DMS 273 (cell line): ENCODE measurements around the gene KRT25.

Source experiments
- DNase-seq: peaks from one replicate; lab custom pipeline; 2025; ENCODE audit not compliant: unreplicated experiment; lab: John Stamatoyannopoulos, UW

The KRT25 gene

GRCh38 chr17:40755231-40755630 is at the start of gene KRT25:
Gene KRT25 (minus strand): TSS chr17:40755331. CDS start chr17:40755271, 60 bp downstream.
- no peak for DNase-seq

- DNase-seq: peak; percentile 91
Observed at GRCh38 chr17:40803617-40804082, 48.5 kb upstream of the KRT25 start.

GRCh38 chr17:40801157-40801556 is 46.0 kb upstream of the KRT25 start:
- no peak for DNase-seq

GRCh38 chr17:40800381-40800780 is 45.2 kb upstream of the KRT25 start:
- no peak for DNase-seq

- DNase-seq: no peak
Observed at GRCh38 chr17:40799859-40800258, 44.7 kb upstream of the KRT25 start, which contains the start of gene KRT28. Gene KRT28 (minus strand): TSS chr17:40799959. CDS start chr17:40799893, 66 bp downstream.

GRCh38 chr17:40796846-40797245 is 41.7 kb upstream of the KRT25 start:
- no peak for DNase-seq

GRCh38 chr17:40795019-40795667 is 40.0 kb upstream of the KRT25 start:
- DNase-seq: no peak

GRCh38 chr17:40794466-40794865 is 39.3 kb upstream of the KRT25 start:
- DNase-seq: no peak

GRCh38 chr17:40793832-40794231 is 38.7 kb upstream of the KRT25 start:
- no peak for DNase-seq

GRCh38 chr17:40791787-40792436 is 36.8 kb upstream of the KRT25 start:
- no peak for DNase-seq

- no peak for DNase-seq
Observed at GRCh38 chr17:40791111-40791510, 36.0 kb upstream of the KRT25 start.

- DNase-seq: no peak
Observed at GRCh38 chr17:40782450-40782849, 27.3 kb upstream of the KRT25 start, which contains the start of gene KRT27. Gene KRT27 (minus strand): TSS chr17:40782550. CDS start chr17:40782493, 57 bp downstream.

- DNase-seq: no peak
Observed at GRCh38 chr17:40779181-40779909, 24.2 kb upstream of the KRT25 start.

GRCh38 chr17:40778461-40778860 is 23.3 kb upstream of the KRT25 start:
- no peak for DNase-seq

GRCh38 chr17:40777971-40778370 is 22.8 kb upstream of the KRT25 start:
- DNase-seq: no peak

- no peak for DNase-seq
Observed at GRCh38 chr17:40777459-40777858, 22.3 kb upstream of the KRT25 start.

- DNase-seq: no peak
Observed at GRCh38 chr17:40775945-40776344, 20.8 kb upstream of the KRT25 start.

- DNase-seq: no peak
Observed at GRCh38 chr17:40772101-40772500, 17.0 kb upstream of the KRT25 start, which contains the start of gene KRT26. Gene KRT26 (minus strand): TSS chr17:40772201. CDS start chr17:40772113, 88 bp downstream.

GRCh38 chr17:40765657-40766056 is 10.5 kb upstream of the KRT25 start:
- DNase-seq: no peak

GRCh38 chr17:40763752-40764151 is 8.6 kb upstream of the KRT25 start:
- DNase-seq: no peak

GRCh38 chr17:40760105-40761016 is 5.2 kb upstream of the KRT25 start:
- no peak for DNase-seq
